ENCODE results near the gene GRM4. TPM values are rescaled to one million over a fixed set of nuclear protein-coding genes. Genes with fewer than 3 reads are reported as not detected.

The GRM4 gene
- polyA plus RNA-seq, 1 experiment = 0.06 TPM

- H3K4me3 ChIP-seq (ENCODE audit: low read depth, low read length) = no peak overlapping the region
- ChIA-PET POLR2A (no interaction called here), CTCF (no interaction called here)
- no peak for DNase-seq (ENCODE audit: low read depth)
- TF ChIP-seq, protein P1, sequence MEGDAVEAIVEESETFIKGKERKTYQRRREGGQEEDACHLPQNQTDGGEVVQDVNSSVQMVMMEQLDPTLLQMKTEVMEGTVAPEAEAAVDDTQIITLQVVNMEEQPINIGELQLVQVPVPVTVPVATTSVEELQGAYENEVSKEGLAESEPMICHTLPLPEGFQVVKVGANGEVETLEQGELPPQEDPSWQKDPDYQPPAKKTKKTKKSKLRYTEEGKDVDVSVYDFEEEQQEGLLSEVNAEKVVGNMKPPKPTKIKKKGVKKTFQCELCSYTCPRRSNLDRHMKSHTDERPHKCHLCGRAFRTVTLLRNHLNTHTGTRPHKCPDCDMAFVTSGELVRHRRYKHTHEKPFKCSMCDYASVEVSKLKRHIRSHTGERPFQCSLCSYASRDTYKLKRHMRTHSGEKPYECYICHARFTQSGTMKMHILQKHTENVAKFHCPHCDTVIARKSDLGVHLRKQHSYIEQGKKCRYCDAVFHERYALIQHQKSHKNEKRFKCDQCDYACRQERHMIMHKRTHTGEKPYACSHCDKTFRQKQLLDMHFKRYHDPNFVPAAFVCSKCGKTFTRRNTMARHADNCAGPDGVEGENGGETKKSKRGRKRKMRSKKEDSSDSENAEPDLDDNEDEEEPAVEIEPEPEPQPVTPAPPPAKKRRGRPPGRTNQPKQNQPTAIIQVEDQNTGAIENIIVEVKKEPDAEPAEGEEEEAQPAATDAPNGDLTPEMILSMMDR (IDR thresholded peaks at IDR 0.05; ENCODE audit: insufficient read depth, low read depth, low read length) = no peak
- peaks cover 4% of the 10 kb centered on the region; the same call in 1 of the 2 replicates for H3K27me3 ChIP-seq (ENCODE audit: control insufficient read depth, insufficient read depth, low read length)
- H3K36me3 ChIP-seq (ENCODE audit: control insufficient read depth, insufficient read depth, low read length) = no peaks in the 10 kb centered on the region
These were observed 88.1 kb downstream of the GRM4 start for GRCh38 chr6:34057790-34058189.

DNA sequence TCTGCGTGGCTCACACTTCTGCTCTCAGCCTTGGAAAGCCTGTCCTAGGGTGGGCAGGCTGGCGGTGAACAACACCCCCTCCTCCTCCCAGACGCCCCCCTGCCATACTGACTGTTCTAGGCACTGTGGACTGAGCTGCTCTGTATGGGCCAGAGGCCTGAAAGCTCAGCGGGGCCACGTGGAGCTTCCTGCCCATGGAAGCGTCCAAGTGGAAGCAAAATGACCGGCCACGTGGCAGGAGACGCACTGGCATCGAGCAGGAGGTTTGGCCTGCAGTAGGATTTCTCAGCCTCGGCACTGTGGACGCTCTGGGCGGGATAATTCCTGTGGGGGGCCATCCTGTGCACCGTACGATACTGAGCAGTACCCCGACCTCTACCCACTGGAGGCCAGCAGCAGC is 88.7 kb downstream of the GRM4 start:
- no peak for DNase-seq (ENCODE audit: low read depth)
- Histone ChIP-seq H3K27me3 (ENCODE audit: control insufficient read depth, insufficient read depth, low read length) (peaks cover 5% of the 10 kb centered on the region), H3K4me3 (ENCODE audit: low read depth, low read length) (no peak overlapping the region), H3K36me3 (ENCODE audit: control insufficient read depth, insufficient read depth, low read length) (no peaks in the 10 kb centered on the region)
- TF ChIP-seq, protein P1 (IDR thresholded peaks at IDR 0.05; ENCODE audit: insufficient read depth, low read depth, low read length) = no peak
- ChIA-PET POLR2A (no interaction called here), CTCF (interaction anchor here (1.4 kb wide), 1 partner anchor 286 kb away, joined by 3 read pairs; no protein-coding TSS in a partner anchor)

DNA sequence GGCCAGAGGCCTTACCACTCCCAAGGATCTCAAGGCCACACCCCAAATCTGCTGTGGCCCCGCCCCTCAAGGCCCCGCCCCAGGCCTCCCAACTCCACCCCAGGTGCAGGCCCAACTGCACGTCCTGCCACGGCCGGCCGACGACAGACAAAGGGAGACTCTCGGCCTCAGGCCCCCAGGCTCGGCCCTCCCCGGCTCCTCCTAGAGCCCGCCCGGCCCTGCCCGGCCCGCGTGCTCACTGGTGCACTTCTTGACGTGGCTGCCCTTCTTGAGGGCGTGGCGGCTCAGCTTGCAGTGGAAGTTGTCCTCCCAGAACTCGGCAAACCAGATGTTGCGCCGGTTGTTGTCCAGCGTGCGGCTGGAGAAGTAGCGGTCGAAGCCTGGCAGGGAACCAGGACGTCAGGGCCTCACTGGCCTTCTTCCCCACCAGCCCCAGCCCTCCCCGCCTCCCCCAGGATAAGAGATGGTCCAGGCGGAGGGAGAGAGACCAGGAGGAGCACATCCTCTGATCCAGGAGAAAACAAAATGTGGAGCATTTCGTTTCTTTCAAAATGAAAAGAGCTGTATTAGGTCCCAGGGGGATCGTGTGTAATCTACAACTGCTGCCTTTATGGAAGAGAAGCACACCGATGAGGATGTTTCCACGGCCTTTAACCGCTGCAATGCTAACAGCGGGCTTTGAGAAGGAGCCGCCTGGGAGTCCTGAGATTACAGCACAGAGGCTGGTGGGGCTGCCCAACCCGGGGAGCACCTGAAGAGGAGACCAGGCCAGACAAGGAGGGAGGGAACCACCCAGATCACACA is 89.4 kb downstream of the GRM4 start:
- TF ChIP-seq, protein P1 (IDR thresholded peaks at IDR 0.05; ENCODE audit: insufficient read depth, low read depth, low read length) = no peak
- ChIA-PET POLR2A (interaction anchor here (0.7 kb wide), 1 partner anchor 465 kb away, joined by 7 read pairs; no protein-coding TSS in a partner anchor), CTCF (interaction anchor here (0.7 to 1.4 kb wide), 2 partner anchors 10 to 285 kb away, joined by 3 read pairs; no protein-coding TSS in a partner anchor)
- Histone ChIP-seq H3K36me3 (ENCODE audit: control insufficient read depth, insufficient read depth, low read length) (no peaks in the 10 kb centered on the region), H3K4me3 (ENCODE audit: low read depth, low read length) (no peak overlapping the region; the same call in 1 of the 2 replicates), H3K27me3 (ENCODE audit: control insufficient read depth, insufficient read depth, low read length) (peaks cover 6% of the 10 kb centered on the region)
- peak; percentile 41 for DNase-seq (ENCODE audit: low read depth)

DNA sequence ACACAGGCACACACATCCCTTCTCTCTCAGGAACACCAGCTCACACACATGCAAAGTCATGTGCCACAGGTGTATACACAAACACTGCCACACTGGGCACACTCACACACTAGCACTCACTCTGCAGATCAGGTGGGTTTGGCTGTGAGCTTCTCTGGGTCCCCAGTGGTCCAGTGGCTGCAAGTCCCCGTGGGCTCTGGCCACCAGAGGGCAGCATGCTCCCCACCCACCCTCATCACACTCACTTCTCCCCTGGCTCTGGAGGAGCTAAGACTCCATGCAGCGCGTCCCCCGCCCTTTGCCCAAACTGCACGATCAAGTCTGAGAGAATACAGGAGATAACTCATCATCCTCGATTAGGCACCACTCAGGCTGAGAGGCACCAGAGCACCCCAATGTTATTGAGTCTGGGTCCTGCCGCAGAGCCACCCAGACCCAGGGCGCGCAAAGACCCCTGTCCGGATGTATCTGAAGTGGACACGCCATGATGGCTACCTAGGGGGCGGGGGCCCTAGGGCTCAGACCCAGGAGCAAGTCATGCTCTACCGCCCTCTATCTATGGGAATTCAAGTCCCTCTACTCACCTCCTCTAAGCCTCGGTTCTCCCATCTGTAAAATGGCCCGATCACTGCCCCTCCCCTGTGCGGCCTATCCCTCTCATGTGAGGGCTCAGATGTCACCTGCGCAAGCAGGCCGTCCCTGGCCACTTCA is 90.5 kb downstream of the GRM4 start:
- TF ChIP-seq, protein P1 (IDR thresholded peaks at IDR 0.05; ENCODE audit: insufficient read depth, low read depth, low read length) = peak; percentile 84
- POLR2A ChIA-PET = no interaction called here
- H3K4me3 ChIP-seq (ENCODE audit: low read depth, low read length) = no peak overlapping the region
- no peak for DNase-seq (ENCODE audit: low read depth)
- H3K27me3 ChIP-seq (ENCODE audit: control insufficient read depth, insufficient read depth, low read length) = peaks cover 6% of the 10 kb centered on the region
- CTCF ChIA-PET = interaction anchor here (0.6 to 4.4 kb wide), 31 partner anchors 8 to 797 kb away, joined by 3 to 57 read pairs (median 3); partner anchors contain the start of gene UQCC2
- H3K36me3 ChIP-seq (ENCODE audit: control insufficient read depth, insufficient read depth, low read length) = no peaks in the 10 kb centered on the region

GRCh38 chr6:34053721-34054120 is 92.2 kb downstream of the GRM4 start:
- Histone ChIP-seq H3K36me3 (ENCODE audit: control insufficient read depth, insufficient read depth, low read length) (no peaks in the 10 kb centered on the region), H3K27me3 (ENCODE audit: control insufficient read depth, insufficient read depth, low read length) (peaks cover 7% of the 10 kb centered on the region), H3K4me3 (ENCODE audit: low read depth, low read length) (no peak overlapping the region)
- no peak for DNase-seq (ENCODE audit: low read depth)
- ChIA-PET POLR2A (no interaction called here), CTCF (interaction anchor here (1.2 to 4.4 kb wide), 9 partner anchors 8 to 309 kb away, joined by 3 to 57 read pairs (median 9); no protein-coding TSS in a partner anchor)
- TF ChIP-seq, protein P1 (IDR thresholded peaks at IDR 0.05; ENCODE audit: insufficient read depth, low read depth, low read length) = no peak

Measured in BJ (cell line).